SKM-1 (cell line): ENCODE measurements around the gene MPPED2.

Experiments
- DNase-seq: peaks from one replicate; lab custom pipeline; 2025; ENCODE audit not compliant: unreplicated experiment; lab: John Stamatoyannopoulos, UW

Gene MPPED2

GRCh38 chr11:30586251-30587144, at the start of gene MPPED2:
Gene MPPED2 (minus strand): TSS chr11:30586353. CDS start chr11:30580373, 5,980 bp downstream.
- peak; percentile 47 for DNase-seq

GRCh38 chr11:30635401-30635989, 49.3 kb upstream of the MPPED2 start:
- no peak for DNase-seq

- DNase-seq = no peak
Observed at GRCh38 chr11:30631148-30631547, 45.0 kb upstream of the MPPED2 start.

GRCh38 chr11:30619767-30620166, 33.6 kb upstream of the MPPED2 start:
- DNase-seq = no peak

GRCh38 chr11:30617762-30618161, 31.6 kb upstream of the MPPED2 start:
- peak; percentile 46 for DNase-seq

- DNase-seq = no peak
Observed at GRCh38 chr11:30610628-30611027, 24.5 kb upstream of the MPPED2 start.

GRCh38 chr11:30608534-30608933, 22.4 kb upstream of the MPPED2 start:
- DNase-seq = no peak

GRCh38 chr11:30605036-30605605, 19.0 kb upstream of the MPPED2 start:
- DNase-seq = no peak

GRCh38 chr11:30603357-30603756, 17.2 kb upstream of the MPPED2 start:
- DNase-seq = no peak

GRCh38 chr11:30596832-30597231, 10.7 kb upstream of the MPPED2 start:
- no peak for DNase-seq

- DNase-seq = no peak
Observed at GRCh38 chr11:30595934-30596333, 9.8 kb upstream of the MPPED2 start.

- DNase-seq = no peak
Observed at GRCh38 chr11:30594646-30595411, 8.7 kb upstream of the MPPED2 start.

- no peak for DNase-seq
Observed at GRCh38 chr11:30587269-30587812, 1.2 kb upstream of the MPPED2 start.

- no peak for DNase-seq
Observed at GRCh38 chr11:30585892-30586250, 282 bp downstream of the MPPED2 start.

GRCh38 chr11:30585125-30585891, 845 bp downstream of the MPPED2 start:
- no peak for DNase-seq

GRCh38 chr11:30583476-30584280, 2.5 kb downstream of the MPPED2 start:
- no peak for DNase-seq

- DNase-seq = no peak
Observed at GRCh38 chr11:30582726-30583125, 3.4 kb downstream of the MPPED2 start.

- DNase-seq = no peak
Observed at GRCh38 chr11:30581675-30582074, 4.5 kb downstream of the MPPED2 start.

- DNase-seq = no peak
Observed at GRCh38 chr11:30580573-30580972, 5.6 kb downstream of the MPPED2 start.
